ENCODE data around the gene ALDH1B1. TPM values are rescaled to one million over a fixed set of nuclear protein-coding genes. Genes with fewer than 3 reads are reported as not detected.

The ALDH1B1 gene
- total and polyA plus RNA-seq, 2 donors: 6.7 to 15.0 TPM

DNA sequence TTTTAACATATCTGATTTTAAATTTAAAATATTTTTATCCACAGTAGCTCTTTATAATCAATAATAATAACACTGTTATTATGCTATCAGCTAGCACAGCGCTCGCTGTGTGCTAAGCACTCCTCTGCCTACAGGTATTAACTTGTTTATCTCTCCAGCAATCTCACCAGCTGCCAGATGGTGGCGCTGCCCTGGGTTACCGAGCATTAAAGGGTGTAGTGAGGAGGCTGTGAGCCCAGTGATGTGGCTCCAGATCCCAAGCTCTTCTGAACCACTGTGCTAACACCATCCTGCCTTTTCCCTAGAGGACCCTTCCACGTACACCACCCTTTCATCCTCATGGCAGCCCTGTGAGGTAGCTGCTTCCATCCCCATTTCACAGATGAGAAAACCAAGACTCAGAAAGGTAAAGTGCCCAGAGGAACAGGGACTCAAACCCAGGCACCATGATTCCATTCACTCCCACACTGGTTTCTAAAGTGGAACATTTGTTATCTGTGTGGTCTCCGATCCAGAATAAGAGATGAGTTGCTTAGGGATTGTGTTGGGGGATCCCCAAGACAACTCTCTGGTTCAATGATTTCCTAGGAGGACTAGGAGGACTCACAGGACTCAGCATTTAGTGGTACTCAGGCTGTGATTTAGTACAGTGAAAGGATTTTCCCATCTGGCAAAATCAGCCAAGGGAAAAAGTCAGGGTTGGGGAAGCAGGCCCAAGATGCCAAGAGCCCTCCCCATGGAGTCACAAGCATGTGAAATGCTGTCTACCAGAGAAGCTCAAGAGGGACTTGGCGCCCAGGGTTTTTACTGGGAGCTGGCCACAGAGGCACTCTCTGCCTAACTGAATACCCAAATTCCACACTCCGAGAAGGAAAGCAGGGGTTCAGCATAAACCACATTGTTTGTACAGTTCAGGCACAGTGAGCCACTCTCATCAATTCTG is 24.8 kb downstream of the ALDH1B1 start:
- Histone ChIP-seq H3K27ac (ENCODE audit: low read depth in 1 of 2, low read length in 1 of 2) (no peak overlapping the region), H3K27me3 (ENCODE audit: control insufficient read depth in 2 of 2, insufficient read depth in 1 of 2, low read length in 1 of 2) (peaks cover 0 to 30% of the 10 kb centered on the region in 2 donors), H3K36me3 (ENCODE audit: control insufficient read depth in 2 of 2, insufficient read depth in 2 of 2, low read length in 1 of 2) (no peaks in the 10 kb centered on the region), H3K9me3 (ENCODE audit: control insufficient read depth in 2 of 2, insufficient read depth in 1 of 2, low read length in 1 of 2) (no peaks in the 10 kb centered on the region), H3K4me3 (ENCODE audit: low read length in 2 of 2) (no peak overlapping the region), H3K4me1 (ENCODE audit: control insufficient read depth in 2 of 2, insufficient read depth in 2 of 2, low read length in 2 of 2) (no peaks in the 10 kb centered on the region)
- 68% methylated on average over 8 of the region's 8 CpGs for WGBS
- DNase-seq (ENCODE audit: low read depth in 6 of 9, low spot score in 9 of 9): no peak

DNA sequence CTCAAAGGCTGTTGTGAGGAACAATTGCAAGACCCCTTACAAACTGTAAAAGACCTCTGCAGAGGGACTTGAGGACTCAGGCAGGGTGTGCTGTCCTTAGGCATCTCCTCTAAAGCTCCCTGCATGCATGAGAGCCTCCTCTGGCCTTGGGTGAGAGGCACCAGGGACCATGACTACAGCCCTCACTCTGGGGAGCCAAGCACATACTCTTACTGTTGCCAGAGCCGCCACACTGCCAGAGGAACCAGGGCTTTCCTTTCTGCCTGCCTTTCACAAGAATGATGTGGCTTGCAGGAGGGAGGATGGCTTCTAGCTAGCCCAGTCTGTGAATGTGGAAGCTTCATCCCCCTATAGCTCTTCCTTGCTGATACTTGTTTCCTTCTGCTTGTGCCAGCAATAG is 25.9 kb downstream of the ALDH1B1 start:
- 100% methylated on average over 1 of the region's 1 CpG for WGBS
- DNase-seq (ENCODE audit: low read depth in 6 of 9, low spot score in 9 of 9): no peak

DNA sequence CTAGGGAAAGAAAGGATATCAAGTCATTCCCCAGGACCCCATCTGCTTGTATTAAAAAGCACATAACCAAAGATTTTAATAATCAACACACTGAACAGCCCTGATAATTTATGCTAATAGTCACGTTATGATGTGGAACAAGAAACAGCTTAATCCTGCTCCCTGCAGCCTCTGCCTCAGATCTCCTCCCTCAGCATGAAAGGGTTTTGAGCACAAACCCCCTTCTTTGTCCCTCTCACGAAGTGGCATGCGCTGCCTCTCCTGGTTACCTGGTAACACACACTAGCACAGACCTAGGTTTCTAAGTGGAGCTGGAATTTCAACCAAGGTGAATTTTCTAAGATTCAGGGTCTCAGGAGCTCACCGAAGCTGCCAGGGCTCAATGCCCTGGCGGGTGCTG is 26.7 kb downstream of the ALDH1B1 start:
- Histone ChIP-seq H3K27ac (ENCODE audit: low read depth in 1 of 2, low read length in 1 of 2) (no peak overlapping the region), H3K27me3 (ENCODE audit: control insufficient read depth in 2 of 2, insufficient read depth in 1 of 2, low read length in 1 of 2) (peaks cover 19 to 46% of the 10 kb centered on the region in 2 donors), H3K36me3 (ENCODE audit: control insufficient read depth in 2 of 2, insufficient read depth in 2 of 2, low read length in 1 of 2) (no peaks in the 10 kb centered on the region), H3K4me1 (ENCODE audit: control insufficient read depth in 2 of 2, insufficient read depth in 2 of 2, low read length in 2 of 2) (no peaks in the 10 kb centered on the region), H3K4me3 (ENCODE audit: low read length in 2 of 2) (no peak overlapping the region), H3K9me3 (ENCODE audit: control insufficient read depth in 2 of 2, insufficient read depth in 1 of 2, low read length in 1 of 2) (no peaks in the 10 kb centered on the region)
- 92% methylated on average over 5 of the region's 5 CpGs for WGBS
- DNase-seq (ENCODE audit: low read depth in 6 of 9, low spot score in 9 of 9): no peak

More for the DNA sequence above, 25.9 kb downstream of the ALDH1B1 start:
- no peaks in the 10 kb centered on the region for H3K36me3 ChIP-seq (ENCODE audit: control insufficient read depth in 2 of 2, insufficient read depth in 2 of 2, low read length in 1 of 2)
- no peaks in the 10 kb centered on the region for H3K4me1 ChIP-seq (ENCODE audit: control insufficient read depth in 2 of 2, insufficient read depth in 2 of 2, low read length in 2 of 2)
- no peak overlapping the region for H3K4me3 ChIP-seq (ENCODE audit: low read length in 2 of 2)
- no peak overlapping the region for H3K27ac ChIP-seq (ENCODE audit: low read depth in 1 of 2, low read length in 1 of 2)
- peaks cover 11 to 41% of the 10 kb centered on the region in 2 donors for H3K27me3 ChIP-seq (ENCODE audit: control insufficient read depth in 2 of 2, insufficient read depth in 1 of 2, low read length in 1 of 2)
- no peaks in the 10 kb centered on the region for H3K9me3 ChIP-seq (ENCODE audit: control insufficient read depth in 2 of 2, insufficient read depth in 1 of 2, low read length in 1 of 2)

DNA sequence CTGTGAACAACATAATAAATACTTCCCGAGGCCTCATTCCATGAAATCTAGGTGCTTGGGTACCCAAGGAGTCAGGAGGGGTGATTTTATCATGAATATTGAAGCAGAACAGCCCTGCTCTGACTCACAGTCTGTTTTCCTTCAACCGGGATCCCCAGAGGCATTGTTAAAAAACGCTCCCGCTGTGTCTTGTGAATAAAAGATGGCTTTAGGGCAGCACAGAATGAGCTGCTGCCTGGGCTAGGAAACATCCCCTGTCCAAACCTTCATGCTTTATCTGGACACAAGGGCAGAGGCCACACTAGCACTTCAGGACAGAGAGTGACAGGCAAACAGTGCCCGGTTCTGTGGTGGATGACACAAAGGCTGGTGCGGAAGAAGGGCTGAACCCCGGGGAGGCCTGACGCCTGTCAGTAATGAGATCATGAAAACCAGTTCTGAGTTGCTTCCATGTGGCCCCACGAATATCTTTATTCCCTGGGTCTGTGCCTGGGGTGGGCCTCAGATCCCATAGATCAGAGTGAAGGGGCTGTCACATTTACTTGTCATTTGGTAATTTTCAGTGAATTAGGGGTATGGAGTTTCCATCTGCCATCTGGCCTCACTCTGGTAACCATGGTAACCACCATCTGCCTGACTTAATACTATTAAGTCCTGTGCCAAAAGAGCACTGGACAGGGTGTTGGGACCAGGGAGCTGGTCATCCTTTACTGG is 29.2 kb downstream of the ALDH1B1 start:
- H3K27me3 ChIP-seq (ENCODE audit: control insufficient read depth in 2 of 2, insufficient read depth in 1 of 2, low read length in 1 of 2): peaks cover 36 to 54% of the 10 kb centered on the region in 2 donors
- 93% methylated on average over 9 of the region's 9 CpGs for WGBS
- no peaks in the 10 kb centered on the region for H3K36me3 ChIP-seq (ENCODE audit: control insufficient read depth in 2 of 2, insufficient read depth in 2 of 2, low read length in 1 of 2)
- H3K27ac ChIP-seq (ENCODE audit: low read depth in 1 of 2, low read length in 1 of 2): no peak overlapping the region
- no peak for DNase-seq (ENCODE audit: low read depth in 6 of 9, low spot score in 9 of 9)
- no peak overlapping the region for H3K4me3 ChIP-seq (ENCODE audit: low read length in 2 of 2)
- no peaks in the 10 kb centered on the region for H3K9me3 ChIP-seq (ENCODE audit: control insufficient read depth in 2 of 2, insufficient read depth in 1 of 2, low read length in 1 of 2)
- H3K4me1 ChIP-seq (ENCODE audit: control insufficient read depth in 2 of 2, insufficient read depth in 2 of 2, low read length in 2 of 2): no peaks in the 10 kb centered on the region

DNA sequence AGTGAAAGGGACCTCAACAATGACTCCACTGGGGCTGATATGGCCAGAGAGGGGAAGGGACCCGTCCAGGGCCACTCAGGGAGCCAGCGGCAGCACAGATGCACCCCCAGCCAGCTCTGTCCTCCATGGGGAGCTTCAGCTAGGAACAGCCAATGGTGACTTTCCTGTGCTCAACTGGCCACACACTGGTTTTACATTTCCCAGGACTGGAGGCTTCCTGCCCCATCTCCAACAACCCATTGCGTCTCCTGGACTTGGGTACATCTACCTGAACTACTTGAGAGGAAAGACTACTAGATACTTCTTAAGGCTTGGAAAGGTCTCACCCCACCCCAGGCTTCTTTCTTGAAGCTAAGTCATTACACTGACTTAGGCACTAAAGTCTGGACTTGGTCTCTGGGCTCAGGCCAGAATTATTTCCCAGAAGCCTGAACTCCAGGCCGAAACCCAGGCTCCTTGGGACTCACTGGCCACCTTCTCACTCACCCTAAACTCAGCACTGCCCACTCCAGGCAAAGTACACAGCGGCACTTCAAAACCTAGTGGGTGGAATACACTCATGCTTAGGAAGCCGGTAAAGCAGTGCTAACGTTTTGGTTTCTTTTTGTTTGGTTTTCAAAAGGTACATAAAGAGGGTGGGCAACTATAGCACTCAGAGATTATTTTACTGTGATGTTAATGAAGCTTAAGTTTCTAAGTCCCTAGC is 30.2 kb downstream of the ALDH1B1 start:
- 87% methylated on average over 7 of the region's 7 CpGs for WGBS
- no peaks in the 10 kb centered on the region for H3K4me1 ChIP-seq (ENCODE audit: control insufficient read depth in 2 of 2, insufficient read depth in 2 of 2, low read length in 2 of 2)
- DNase-seq (ENCODE audit: low read depth in 6 of 9, low spot score in 9 of 9): no peak
- H3K9me3 ChIP-seq (ENCODE audit: control insufficient read depth in 2 of 2, insufficient read depth in 1 of 2, low read length in 1 of 2): no peaks in the 10 kb centered on the region
- no peak overlapping the region for H3K27ac ChIP-seq (ENCODE audit: low read depth in 1 of 2, low read length in 1 of 2)
- peaks cover 40 to 61% of the 10 kb centered on the region in 2 donors for H3K27me3 ChIP-seq (ENCODE audit: control insufficient read depth in 2 of 2, insufficient read depth in 1 of 2, low read length in 1 of 2)
- H3K36me3 ChIP-seq (ENCODE audit: control insufficient read depth in 2 of 2, insufficient read depth in 2 of 2, low read length in 1 of 2): no peaks in the 10 kb centered on the region
- no peak overlapping the region for H3K4me3 ChIP-seq (ENCODE audit: low read length in 2 of 2)

DNA sequence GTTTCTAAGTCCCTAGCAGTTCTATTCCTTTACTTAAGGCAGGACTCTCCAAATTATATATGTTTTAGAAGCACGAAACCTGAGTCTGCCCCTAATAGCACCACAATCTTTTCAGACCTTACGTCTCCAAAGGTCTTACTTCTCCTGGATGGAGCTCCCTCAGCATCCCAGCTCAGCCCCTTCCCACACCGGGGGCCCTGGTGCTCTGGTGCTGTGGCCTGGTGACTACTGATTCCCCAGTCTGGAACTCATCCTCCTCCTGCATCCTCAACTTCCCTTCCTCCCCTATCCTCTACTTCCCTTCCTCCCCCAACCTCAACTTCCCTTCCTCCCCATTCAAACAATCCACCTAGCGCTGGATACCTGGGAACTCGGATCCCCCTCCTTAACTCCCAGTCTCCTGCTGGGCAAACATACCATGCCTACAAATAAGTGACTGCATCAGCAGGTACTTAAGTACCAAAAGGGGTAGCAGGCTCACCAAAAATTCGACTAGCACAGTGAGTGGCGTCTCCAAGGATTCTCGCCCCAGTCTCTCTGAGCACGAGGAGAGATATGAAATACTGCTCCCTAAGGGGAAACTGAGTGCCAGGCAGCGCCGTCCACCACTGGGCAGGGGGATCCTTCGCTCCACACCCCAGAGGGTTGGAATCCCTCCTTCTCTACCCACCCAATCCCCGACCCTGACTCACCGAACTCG is 30.9 kb downstream of the ALDH1B1 start:
- WGBS: 50% methylated on average over 15 of the region's 15 CpGs
- Histone ChIP-seq H3K9me3 (ENCODE audit: control insufficient read depth in 2 of 2, insufficient read depth in 1 of 2, low read length in 1 of 2) (no peaks in the 10 kb centered on the region), H3K4me3 (ENCODE audit: low read length in 2 of 2) (peak overlapping the region; percentile 10 to 29), H3K27me3 (ENCODE audit: control insufficient read depth in 2 of 2, insufficient read depth in 1 of 2, low read length in 1 of 2) (peaks cover 40 to 65% of the 10 kb centered on the region in 2 donors), H3K4me1 (ENCODE audit: control insufficient read depth in 2 of 2, insufficient read depth in 2 of 2, low read length in 2 of 2) (no peaks in the 10 kb centered on the region), H3K27ac (ENCODE audit: low read depth in 1 of 2, low read length in 1 of 2) (no peak overlapping the region), H3K36me3 (ENCODE audit: control insufficient read depth in 2 of 2, insufficient read depth in 2 of 2, low read length in 1 of 2) (no peaks in the 10 kb centered on the region)
- no peak for DNase-seq (ENCODE audit: low read depth in 6 of 9, low spot score in 9 of 9)

DNA sequence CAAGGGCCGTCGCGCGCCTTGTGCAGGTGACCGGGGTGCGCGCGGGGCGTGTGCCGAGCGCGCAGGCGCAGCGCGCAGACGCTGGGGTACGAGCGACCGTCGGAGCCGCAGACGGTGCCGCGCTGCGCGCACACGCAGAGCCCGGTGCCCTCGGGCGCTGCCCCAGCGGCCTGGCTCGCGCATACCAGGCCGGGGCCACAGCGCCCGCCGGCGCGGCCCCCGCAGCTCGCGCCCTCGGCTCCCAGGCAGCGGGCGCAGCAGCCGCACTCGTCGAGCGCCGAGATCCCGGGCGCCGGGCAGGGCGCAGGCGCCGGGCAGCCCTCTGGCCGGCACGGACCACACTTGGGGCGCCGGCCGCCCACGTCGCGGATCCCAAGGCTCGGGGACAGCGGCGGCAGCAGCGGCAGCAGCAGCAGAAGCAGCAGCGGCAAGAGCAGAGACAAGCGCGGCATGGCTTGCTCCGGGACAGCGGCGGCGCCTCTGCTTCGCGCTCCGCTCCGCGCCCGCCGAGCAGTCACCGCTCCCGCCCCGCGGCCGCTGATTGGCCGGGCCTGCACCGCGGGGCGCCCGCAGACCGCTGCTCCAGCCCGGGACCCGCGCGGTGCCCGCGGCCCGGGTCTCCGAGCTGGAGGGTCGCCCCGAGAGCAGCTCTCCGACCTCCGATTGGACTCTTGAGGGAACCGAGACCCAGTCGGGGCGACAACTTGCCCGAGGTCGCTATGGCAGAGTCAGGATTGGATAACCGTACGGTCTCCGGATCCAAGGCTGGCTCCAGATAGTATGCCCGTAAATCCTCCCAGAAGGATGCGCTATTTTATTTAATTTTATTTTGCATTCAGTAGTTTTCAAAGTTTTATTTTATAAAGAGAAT is 31.7 kb downstream of the ALDH1B1 start, which contains the start of gene IGFBPL1:
TSS of gene IGFBPL1 (minus strand) at position 482 of the 871 bp plus-strand sequence. CDS start at position 452, 30 bp downstream.
- DNase-seq (ENCODE audit: low read depth in 6 of 9, low spot score in 9 of 9): no peak
- Histone ChIP-seq H3K4me1 (ENCODE audit: control insufficient read depth in 2 of 2, insufficient read depth in 2 of 2, low read length in 2 of 2) (no peaks in the 10 kb centered on the region), H3K27ac (ENCODE audit: low read depth in 1 of 2, low read length in 1 of 2) (no peak within 1 kb of the TSS), H3K27me3 (ENCODE audit: control insufficient read depth in 2 of 2, insufficient read depth in 1 of 2, low read length in 1 of 2) (peaks cover 40 to 65% of the 10 kb centered on the region in 2 donors), H3K36me3 (ENCODE audit: control insufficient read depth in 2 of 2, insufficient read depth in 2 of 2, low read length in 1 of 2) (no peaks in the 10 kb centered on the region), H3K9me3 (ENCODE audit: control insufficient read depth in 2 of 2, insufficient read depth in 1 of 2, low read length in 1 of 2) (no peaks in the 10 kb centered on the region), H3K4me3 (ENCODE audit: low read length in 2 of 2) (peak within 1 kb of the TSS; percentile 10 to 29)
- WGBS: 2% methylated on average over 115 of the region's 115 CpGs

DNA sequence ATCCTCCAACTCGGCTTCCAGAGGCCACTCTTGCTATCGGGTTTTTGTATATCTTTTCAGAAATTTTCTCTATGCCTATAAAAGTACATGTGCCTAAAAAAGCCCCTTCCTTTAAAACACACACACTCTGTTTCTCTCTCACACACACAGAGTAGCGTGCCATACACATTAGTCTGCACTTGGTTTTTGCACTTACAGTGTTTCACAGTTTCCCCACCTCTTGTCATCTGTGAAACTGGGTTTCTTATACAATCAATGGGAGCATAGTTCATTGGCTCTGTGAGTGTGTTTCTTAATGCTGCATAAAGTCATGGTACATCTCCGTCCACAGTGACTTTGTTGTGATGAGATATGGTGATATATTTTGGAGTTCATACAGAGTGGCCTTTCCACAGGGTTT is 32.4 kb downstream of the ALDH1B1 start:
- no peaks in the 10 kb centered on the region for H3K9me3 ChIP-seq (ENCODE audit: control insufficient read depth in 2 of 2, insufficient read depth in 1 of 2, low read length in 1 of 2)
- no peaks in the 10 kb centered on the region for H3K4me1 ChIP-seq (ENCODE audit: control insufficient read depth in 2 of 2, insufficient read depth in 2 of 2, low read length in 2 of 2)
- DNase-seq (ENCODE audit: low read depth in 6 of 9, low spot score in 9 of 9): no peak
- H3K27me3 ChIP-seq (ENCODE audit: control insufficient read depth in 2 of 2, insufficient read depth in 1 of 2, low read length in 1 of 2): peaks cover 40 to 65% of the 10 kb centered on the region in 2 donors
- no peaks in the 10 kb centered on the region for H3K36me3 ChIP-seq (ENCODE audit: control insufficient read depth in 2 of 2, insufficient read depth in 2 of 2, low read length in 1 of 2)
- no peak overlapping the region for H3K27ac ChIP-seq (ENCODE audit: low read depth in 1 of 2, low read length in 1 of 2)
- H3K4me3 ChIP-seq (ENCODE audit: low read length in 2 of 2): no peak overlapping the region
- 81% methylated on average over 4 of the region's 4 CpGs for WGBS
